ENCODE results near the gene EPN3. TPM values are rescaled to one million over a fixed set of nuclear protein-coding genes. Genes with fewer than 3 reads are reported as not detected.

Gene EPN3
- total RNA-seq, 4 donors from 2014 or later, result 19.2 to 95.7 (median 57.4) TPM

DNA sequence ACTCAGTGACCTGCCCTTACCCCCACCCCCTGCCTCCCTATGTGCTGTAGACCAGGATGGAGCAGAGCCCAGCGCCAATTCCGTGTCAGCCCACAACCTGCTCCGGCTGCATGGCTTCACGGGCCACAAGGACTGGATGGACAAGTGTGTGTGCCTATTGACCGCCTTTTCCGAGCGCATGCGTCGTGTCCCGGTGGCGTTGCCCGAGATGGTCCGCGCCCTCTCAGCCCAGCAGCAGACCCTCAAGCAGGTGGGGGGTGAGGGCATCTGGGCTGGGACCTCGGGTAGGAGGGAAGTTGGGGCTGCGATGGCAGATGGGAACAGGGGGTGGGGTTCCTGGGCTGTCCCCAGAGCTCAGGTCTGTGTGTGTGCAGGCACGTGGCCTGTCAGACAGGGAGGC lies 21.7 kb downstream of the EPN3 start:
- WGBS, 2 donors (ENCODE audit: low coverage in 1 of 2), result 98% methylated on average over 17 of the region's 17 CpGs; no CpG with 5 or more reads in 1 of the 2 donors
- Histone ChIP-seq H3K9me3 (no peaks in the 10 kb centered on the region), H3K27me3 (peaks cover 14% of the 10 kb centered on the region), H3K4me3 (no peak overlapping the region), H3K4me1 (peaks cover 4 to 9% (median 7%) of the 10 kb centered on the region in 4 donors), H3K36me3 (peaks cover 0 to 6% (median 0%) of the 10 kb centered on the region in 4 donors), H3K27ac (no peak overlapping the region)
- in situ Hi-C loops (cut with MboI; ENCODE audit: low pct_ligation_motif_present in 1 of 4, low pct_unique_long_range_greater_than_20kb in 1 of 4, low sequenced_read_pairs in 3 of 4) (loop anchor here in 1 of 4 donors (10.0 kb wide), 1 partner anchor 81 kb away; the partner anchor contains the start of gene ABCC3), intact Hi-C loops (cut with DNase I; ENCODE audit: low total_unique reads) (loop anchor here (5.0 kb wide), 1 partner anchor 143 kb away; no protein-coding TSS in a partner anchor)
- no peak for TF ChIP-seq POLR2A (IDR thresholded peaks at IDR 0.05)
- TF ChIP-seq EP300 (IDR thresholded peaks at IDR 0.05; ENCODE audit: low read depth), result no peak
- TF ChIP-seq POLR2AphosphoS5 (IDR thresholded peaks at IDR 0.05), result no peak
- no peak for TF ChIP-seq CTCF (IDR thresholded peaks at IDR 0.05)
- DNase-seq, result no peak

DNA sequence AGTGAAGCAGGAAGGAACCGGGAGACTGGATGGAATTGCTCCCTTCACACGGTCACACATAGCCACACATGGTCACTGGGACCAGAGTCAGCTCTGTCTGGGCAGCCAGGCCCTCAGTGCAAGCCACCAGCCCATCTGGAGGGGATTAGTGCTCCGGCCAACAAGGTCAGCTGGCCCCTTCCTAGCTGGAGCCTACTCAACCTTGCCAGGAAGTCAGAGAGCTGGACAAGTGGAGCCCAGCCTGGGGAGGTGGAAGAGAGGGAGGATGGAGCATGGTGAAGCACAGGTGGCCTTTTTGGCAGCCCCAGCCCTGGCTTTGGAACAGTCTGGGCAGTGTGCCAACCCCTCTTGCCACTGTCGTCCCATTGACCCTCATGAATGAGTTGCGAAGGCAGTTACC lies 24.3 kb downstream of the EPN3 start:
- H3K27ac ChIP-seq, result no peak overlapping the region
- TF ChIP-seq POLR2AphosphoS5 (IDR thresholded peaks at IDR 0.05), result no peak
- no peak for TF ChIP-seq CTCF (IDR thresholded peaks at IDR 0.05)
- no peak for TF ChIP-seq EP300 (IDR thresholded peaks at IDR 0.05; ENCODE audit: low read depth)
- no peak for TF ChIP-seq POLR2A (IDR thresholded peaks at IDR 0.05)
- H3K36me3 ChIP-seq, result peaks cover 0 to 6% (median 0%) of the 10 kb centered on the region in 4 donors
- in situ Hi-C loops (cut with MboI; ENCODE audit: low pct_ligation_motif_present in 1 of 4, low pct_unique_long_range_greater_than_20kb in 1 of 4, low sequenced_read_pairs in 3 of 4) (loop anchor here in 1 of 4 donors (10.0 kb wide), 1 partner anchor 78 kb away; the partner anchor contains the start of gene ABCC3), intact Hi-C loops (cut with DNase I; ENCODE audit: low total_unique reads) (no loop called here)
- peaks cover 40% of the 10 kb centered on the region for H3K27me3 ChIP-seq
- peaks cover 24 to 33% (median 31%) of the 10 kb centered on the region in 4 donors for H3K4me1 ChIP-seq
- WGBS, 2 donors (ENCODE audit: low coverage in 1 of 2), result 59% methylated on average over 5 of the region's 5 CpGs; no CpG with 5 or more reads in 1 of the 2 donors
- no peak for DNase-seq
- no peak overlapping the region for H3K4me3 ChIP-seq
- no peaks in the 10 kb centered on the region for H3K9me3 ChIP-seq

- Histone ChIP-seq H3K4me1 (peaks cover 27 to 34% (median 32%) of the 10 kb centered on the region in 4 donors), H3K27ac (no peak overlapping the region), H3K27me3 (peaks cover 48% of the 10 kb centered on the region), H3K9me3 (no peaks in the 10 kb centered on the region), H3K4me3 (no peak overlapping the region), H3K36me3 (peaks cover 0 to 6% (median 0%) of the 10 kb centered on the region in 4 donors)
- DNase-seq, result no peak
- in situ Hi-C loops (cut with MboI; ENCODE audit: low pct_ligation_motif_present in 1 of 4, low pct_unique_long_range_greater_than_20kb in 1 of 4, low sequenced_read_pairs in 3 of 4) (loop anchor here in 1 of 4 donors (10.0 kb wide), 1 partner anchor 77 kb away; the partner anchor contains the start of gene ABCC3), intact Hi-C loops (cut with DNase I; ENCODE audit: low total_unique reads) (no loop called here)
- 95% methylated on average over 4 of the region's 4 CpGs; no CpG with 5 or more reads in 1 of the 2 donors for WGBS, 2 donors (ENCODE audit: low coverage in 1 of 2)
- TF ChIP-seq EP300 (IDR thresholded peaks at IDR 0.05; ENCODE audit: low read depth), result no peak
- TF ChIP-seq CTCF (IDR thresholded peaks at IDR 0.05), result no peak
- TF ChIP-seq POLR2AphosphoS5 (IDR thresholded peaks at IDR 0.05), result no peak
- no peak for TF ChIP-seq POLR2A (IDR thresholded peaks at IDR 0.05)
Measured at GRCh38 chr17:50557630-50558029, 25.1 kb downstream of the EPN3 start.

- TF ChIP-seq EP300 (IDR thresholded peaks at IDR 0.05; ENCODE audit: low read depth) (no peak), POLR2AphosphoS5 (IDR thresholded peaks at IDR 0.05) (no peak), POLR2A (IDR thresholded peaks at IDR 0.05) (no peak), CTCF (IDR thresholded peaks at IDR 0.05) (no peak)
- no peak for DNase-seq
- 29 to 75% methylated on average over 1 to 4 of the region's 4 CpGs for WGBS, 2 donors (ENCODE audit: low coverage in 1 of 2)
- intact Hi-C loops (cut with DNase I; ENCODE audit: low total_unique reads), result no loop called here
- H3K4me3 ChIP-seq, result no peak overlapping the region
- H3K36me3 ChIP-seq, result peaks cover 0 to 6% (median 0%) of the 10 kb centered on the region in 4 donors
- H3K27me3 ChIP-seq, result peaks cover 53% of the 10 kb centered on the region
- peaks cover 27 to 34% (median 32%) of the 10 kb centered on the region in 4 donors for H3K4me1 ChIP-seq
- H3K9me3 ChIP-seq, result no peaks in the 10 kb centered on the region
- in situ Hi-C loops (cut with MboI; ENCODE audit: low pct_ligation_motif_present in 1 of 4, low pct_unique_long_range_greater_than_20kb in 1 of 4, low sequenced_read_pairs in 3 of 4), result loop anchor here in 1 of 4 donors (10.0 kb wide), 1 partner anchor 77 kb away; the partner anchor contains the start of gene ABCC3
- H3K27ac ChIP-seq, result no peak overlapping the region
Measured at GRCh38 chr17:50558091-50558490, 25.6 kb downstream of the EPN3 start.
